ENCODE results near the gene HS1BP3. TPM values are rescaled to one million over a fixed set of nuclear protein-coding genes. Genes with fewer than 3 reads are reported as not detected.

Gene HS1BP3
- total RNA-seq, 4 donors from 2014 or later: 23.3 to 38.2 (median 34.2) TPM

DNA sequence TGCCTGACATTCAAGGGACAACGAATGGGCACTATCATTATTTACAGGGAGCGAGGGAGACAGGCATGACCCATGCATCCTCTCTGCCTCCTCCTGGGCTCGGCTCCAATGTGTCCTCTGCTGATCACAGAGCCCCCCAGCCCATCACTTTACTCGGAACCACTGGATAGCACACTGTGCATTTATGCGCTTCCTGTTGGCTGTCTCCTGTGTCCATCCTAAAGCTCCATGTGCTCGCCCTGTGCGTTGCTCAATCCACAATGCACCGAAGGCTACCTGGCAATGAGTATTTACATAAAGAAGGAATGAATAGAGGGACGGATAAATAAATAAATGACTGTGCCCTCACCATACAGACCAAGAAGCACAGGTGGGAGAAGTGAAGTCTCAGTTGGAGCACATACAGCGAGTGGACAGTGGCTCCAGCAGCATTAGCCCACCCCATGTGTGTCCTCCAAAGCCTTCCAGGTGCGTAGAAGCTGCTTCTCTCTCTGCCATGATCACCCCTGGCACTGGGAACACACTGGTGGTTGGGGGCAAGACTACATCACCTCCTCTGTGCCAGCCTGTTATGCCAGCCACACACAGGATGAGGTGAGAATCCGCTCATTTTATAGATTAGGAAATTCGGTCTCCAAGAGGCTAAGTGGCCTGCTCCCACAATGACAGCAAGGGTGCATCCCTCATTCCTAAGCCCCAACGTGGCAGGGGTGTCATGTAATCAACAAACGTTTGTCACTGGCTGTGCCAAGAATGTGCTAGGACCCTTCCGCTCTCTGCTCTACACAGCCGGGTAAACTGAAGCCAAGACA is 13.7 kb upstream of the HS1BP3 start:
- H3K36me3 ChIP-seq: no peaks in the 10 kb centered on the region
- DNase-seq (ENCODE audit: low spot score in 2 of 2): no peak
- peaks cover 83% of the 10 kb centered on the region for H3K27me3 ChIP-seq
- H3K27ac ChIP-seq: no peak overlapping the region
- H3K9me3 ChIP-seq: no peaks in the 10 kb centered on the region
- no peak overlapping the region for H3K4me3 ChIP-seq
- peaks cover 55% of the 10 kb centered on the region for H3K4me1 ChIP-seq
- 64% methylated on average over 13 of the region's 17 CpGs for WGBS
- TF ChIP-seq, protein P1, sequence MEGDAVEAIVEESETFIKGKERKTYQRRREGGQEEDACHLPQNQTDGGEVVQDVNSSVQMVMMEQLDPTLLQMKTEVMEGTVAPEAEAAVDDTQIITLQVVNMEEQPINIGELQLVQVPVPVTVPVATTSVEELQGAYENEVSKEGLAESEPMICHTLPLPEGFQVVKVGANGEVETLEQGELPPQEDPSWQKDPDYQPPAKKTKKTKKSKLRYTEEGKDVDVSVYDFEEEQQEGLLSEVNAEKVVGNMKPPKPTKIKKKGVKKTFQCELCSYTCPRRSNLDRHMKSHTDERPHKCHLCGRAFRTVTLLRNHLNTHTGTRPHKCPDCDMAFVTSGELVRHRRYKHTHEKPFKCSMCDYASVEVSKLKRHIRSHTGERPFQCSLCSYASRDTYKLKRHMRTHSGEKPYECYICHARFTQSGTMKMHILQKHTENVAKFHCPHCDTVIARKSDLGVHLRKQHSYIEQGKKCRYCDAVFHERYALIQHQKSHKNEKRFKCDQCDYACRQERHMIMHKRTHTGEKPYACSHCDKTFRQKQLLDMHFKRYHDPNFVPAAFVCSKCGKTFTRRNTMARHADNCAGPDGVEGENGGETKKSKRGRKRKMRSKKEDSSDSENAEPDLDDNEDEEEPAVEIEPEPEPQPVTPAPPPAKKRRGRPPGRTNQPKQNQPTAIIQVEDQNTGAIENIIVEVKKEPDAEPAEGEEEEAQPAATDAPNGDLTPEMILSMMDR (IDR thresholded peaks at IDR 0.05): no peak
- TF ChIP-seq POLR2AphosphoS5 (IDR thresholded peaks at IDR 0.05) (no peak), EP300 (IDR thresholded peaks at IDR 0.05) (no peak), POLR2A (IDR thresholded peaks at IDR 0.05) (no peak)

DNA sequence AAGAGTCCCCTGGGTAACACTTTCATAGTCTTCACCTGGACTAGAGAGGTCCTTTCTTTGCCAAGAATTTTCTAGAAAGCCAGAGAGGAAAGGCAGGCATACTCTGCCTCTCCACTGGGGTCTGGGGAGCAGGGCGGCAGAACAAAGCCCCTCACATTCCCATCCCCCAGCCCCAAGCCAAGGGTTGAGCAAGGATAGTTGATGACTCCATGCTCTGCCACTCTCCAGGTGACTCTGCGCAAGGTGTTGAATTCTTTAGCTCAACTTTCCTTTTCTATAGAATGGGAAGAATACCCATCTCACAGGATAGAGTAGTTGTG is 13.1 kb upstream of the HS1BP3 start:
- no peak for DNase-seq (ENCODE audit: low spot score in 2 of 2)
- no peak overlapping the region for H3K27ac ChIP-seq
- H3K27me3 ChIP-seq: peaks cover 77% of the 10 kb centered on the region
- no peaks in the 10 kb centered on the region for H3K36me3 ChIP-seq
- H3K4me3 ChIP-seq: no peak overlapping the region
- 89% methylated on average over 2 of the region's 2 CpGs for WGBS
- peaks cover 55% of the 10 kb centered on the region for H3K4me1 ChIP-seq
- H3K9me3 ChIP-seq: no peaks in the 10 kb centered on the region
- TF ChIP-seq, protein P1 (IDR thresholded peaks at IDR 0.05): no peak
- no peak for TF ChIP-seq POLR2A (IDR thresholded peaks at IDR 0.05)

DNA sequence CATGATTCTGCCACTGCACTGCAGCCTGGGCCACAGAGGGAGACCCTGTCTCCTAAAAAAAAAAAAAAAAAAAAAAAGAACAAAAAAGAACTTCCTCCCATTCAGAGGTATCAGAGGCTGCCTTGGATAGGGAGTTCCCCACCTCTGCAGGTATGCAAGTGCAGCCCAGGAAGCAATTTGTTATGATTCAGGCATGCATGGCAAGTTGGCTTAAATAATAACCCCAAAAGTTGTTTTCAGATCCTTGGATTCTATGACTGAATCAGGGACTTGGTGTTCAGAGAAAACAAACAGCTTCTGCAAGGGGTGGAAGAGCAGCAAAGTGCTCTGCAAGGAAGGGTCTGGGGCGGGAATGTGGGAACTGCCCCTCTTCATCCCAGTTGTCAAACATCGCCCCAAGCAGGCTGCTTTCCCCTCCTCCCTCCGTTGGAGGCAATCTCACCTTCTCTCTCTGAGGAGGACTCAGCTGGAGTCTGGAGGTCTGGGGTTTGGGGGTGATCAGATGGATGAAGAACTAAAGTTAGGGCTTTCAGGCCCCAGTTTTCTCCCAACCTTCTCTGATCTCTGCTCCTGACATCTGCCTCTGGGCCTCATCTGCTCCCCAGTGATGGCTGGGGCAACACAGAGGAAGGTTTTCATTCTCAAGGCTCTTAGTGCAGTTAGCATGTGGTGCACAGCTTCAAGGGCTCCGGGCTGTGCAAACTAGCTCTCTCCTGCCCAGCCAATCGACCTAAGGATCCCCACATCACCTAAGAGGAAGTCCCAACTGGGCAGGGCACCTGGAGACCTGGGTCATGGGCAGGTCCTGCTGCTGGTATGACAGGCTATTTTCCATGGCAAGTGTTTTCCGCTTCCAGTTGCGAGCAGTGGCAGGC is 12.5 kb upstream of the HS1BP3 start:
- Histone ChIP-seq H3K4me3 (no peak overlapping the region), H3K27ac (no peak overlapping the region), H3K27me3 (peaks cover 71% of the 10 kb centered on the region), H3K36me3 (no peaks in the 10 kb centered on the region), H3K4me1 (peaks cover 55% of the 10 kb centered on the region), H3K9me3 (no peaks in the 10 kb centered on the region)
- no peak for DNase-seq (ENCODE audit: low spot score in 2 of 2)
- TF ChIP-seq, protein P1 (IDR thresholded peaks at IDR 0.05): no peak
- TF ChIP-seq POLR2A (IDR thresholded peaks at IDR 0.05): no peak
- WGBS: 73% methylated on average over 6 of the region's 7 CpGs

DNA sequence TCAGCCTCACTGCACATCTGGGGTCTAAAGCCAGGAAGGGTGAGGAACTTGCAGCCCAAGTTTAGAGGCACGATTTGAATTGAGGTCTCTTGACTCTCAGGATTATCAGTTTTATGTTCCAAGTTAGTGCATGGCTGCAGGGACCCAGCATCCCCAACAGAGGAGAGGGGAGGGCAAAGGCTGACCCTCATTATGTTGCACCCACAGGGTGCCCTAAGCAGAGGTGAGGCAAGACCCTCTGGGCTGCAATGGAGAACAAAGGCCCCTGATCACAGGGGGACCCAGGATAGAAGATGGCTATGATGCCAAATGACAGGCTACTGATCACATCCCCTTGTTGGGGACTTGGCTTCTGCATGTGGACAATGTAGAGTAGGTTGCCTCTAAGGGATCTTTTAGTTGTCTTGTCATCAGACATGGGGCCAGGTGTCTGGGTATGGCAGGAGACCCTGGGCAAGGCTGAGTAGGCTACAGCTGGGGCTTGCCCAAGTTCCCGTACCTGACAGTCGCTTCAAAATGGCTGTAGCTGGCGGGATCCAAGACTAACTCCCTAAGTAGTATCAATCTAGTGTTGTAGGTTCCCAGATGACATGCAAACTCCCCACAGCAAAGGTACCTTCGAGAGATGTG is 11.5 kb upstream of the HS1BP3 start:
- no peak overlapping the region for H3K4me3 ChIP-seq
- no peaks in the 10 kb centered on the region for H3K9me3 ChIP-seq
- no peak for DNase-seq (ENCODE audit: low spot score in 2 of 2)
- H3K36me3 ChIP-seq: no peaks in the 10 kb centered on the region
- H3K27me3 ChIP-seq: peaks cover 61% of the 10 kb centered on the region
- no peak overlapping the region for H3K27ac ChIP-seq
- 70% methylated on average over 2 of the region's 5 CpGs for WGBS
- no peak for TF ChIP-seq EP300 (IDR thresholded peaks at IDR 0.05)
- TF ChIP-seq POLR2A (IDR thresholded peaks at IDR 0.05): no peak
- TF ChIP-seq, protein P1 (IDR thresholded peaks at IDR 0.05): no peak
- TF ChIP-seq POLR2AphosphoS5 (IDR thresholded peaks at IDR 0.05): no peak
- peaks cover 45% of the 10 kb centered on the region for H3K4me1 ChIP-seq
